Lower lobe of right lung (tissue), 2 donors: ENCODE measurements around the gene UBLCP1. TPM values are rescaled to one million over a fixed set of nuclear protein-coding genes. Genes with fewer than 3 reads are reported as not detected.

Source experiments
- ATAC-seq, 2 donors: fragments of 200-7000 bp; cut with Tn5 transposase; one replicate each; pipeline ENCODE4 v1.9.1; 2020 to 2022; ENCODE audit warnings: mild to moderate bottlenecking in 2 of 2, moderate library complexity in 2 of 2
- DNase-seq: peaks from one replicate; pipeline ENCODE4 v3.0.0-alpha.2; 2020
- H3K27ac ChIP-seq: fragments of 200-600 bp; one replicate; pipeline ENCODE4 v1.8.0; 2022
- H3K27me3 ChIP-seq: fragments of 200-600 bp; one replicate; pipeline ENCODE4 v1.8.0; 2022; ENCODE audit warnings: low read depth
- H3K36me3 ChIP-seq: fragments of 200-600 bp; one replicate; pipeline ENCODE4 v1.8.0; 2022; ENCODE audit warnings: mild to moderate bottlenecking
- H3K4me1 ChIP-seq: fragments of 200-600 bp; one replicate; pipeline ENCODE4 v1.8.0; 2022
- H3K4me3 ChIP-seq: fragments of 200-600 bp; one replicate; pipeline ENCODE4 v1.8.0; 2022; ENCODE audit warnings: mild to moderate bottlenecking
- H3K9me3 ChIP-seq: fragments of 200-600 bp; one replicate; pipeline ENCODE4 v1.8.0; 2022
- intact Hi-C: fragments of 100-400 bp; cut with DNase I; formaldehyde crosslinking; loops from one replicate; pipeline ENCODE4 v1.11.0; 2022
- long read RNA-seq: library from polyadenylated mRNA; unstranded; transcript quantifications from one replicate; pipeline ENCODE4 v2.0.0, GENCODE V29; 2021
- total RNA-seq: library from RNA; stranded (reverse); fragmentation: NEBNext Ultra II Directional; extraction: Animal tissue kit (Norgen Biotek cat#: 25700); gene quantifications from one replicate; pipeline ENCODE4 v1.2.1, GENCODE V29; 2021
- TF ChIP-seq, protein P1 (sequence below): fragments of 200-600 bp; IDR thresholded peaks from one replicate; pipeline ENCODE4 v1.8.0; 2022; ENCODE audit warnings: antibody characterized with exemption, mild to moderate bottlenecking
- donor health status: DM: no; HTN: yes; CAD: no; lungs with severe emphysema.

The UBLCP1 gene, protein sequence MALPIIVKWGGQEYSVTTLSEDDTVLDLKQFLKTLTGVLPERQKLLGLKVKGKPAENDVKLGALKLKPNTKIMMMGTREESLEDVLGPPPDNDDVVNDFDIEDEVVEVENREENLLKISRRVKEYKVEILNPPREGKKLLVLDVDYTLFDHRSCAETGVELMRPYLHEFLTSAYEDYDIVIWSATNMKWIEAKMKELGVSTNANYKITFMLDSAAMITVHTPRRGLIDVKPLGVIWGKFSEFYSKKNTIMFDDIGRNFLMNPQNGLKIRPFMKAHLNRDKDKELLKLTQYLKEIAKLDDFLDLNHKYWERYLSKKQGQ
- total RNA-seq = 28.9 TPM
- long read RNA-seq, transcript UBLCP1-201 (11 exons, 2,392 nt) = major isoform, 29 of 36 reads
- long read RNA-seq, partial matches to known transcripts = 4 of 36 reads
- long read RNA-seq, other reads (novel, unspliced or antisense) = 3 of 36 reads

DNA sequence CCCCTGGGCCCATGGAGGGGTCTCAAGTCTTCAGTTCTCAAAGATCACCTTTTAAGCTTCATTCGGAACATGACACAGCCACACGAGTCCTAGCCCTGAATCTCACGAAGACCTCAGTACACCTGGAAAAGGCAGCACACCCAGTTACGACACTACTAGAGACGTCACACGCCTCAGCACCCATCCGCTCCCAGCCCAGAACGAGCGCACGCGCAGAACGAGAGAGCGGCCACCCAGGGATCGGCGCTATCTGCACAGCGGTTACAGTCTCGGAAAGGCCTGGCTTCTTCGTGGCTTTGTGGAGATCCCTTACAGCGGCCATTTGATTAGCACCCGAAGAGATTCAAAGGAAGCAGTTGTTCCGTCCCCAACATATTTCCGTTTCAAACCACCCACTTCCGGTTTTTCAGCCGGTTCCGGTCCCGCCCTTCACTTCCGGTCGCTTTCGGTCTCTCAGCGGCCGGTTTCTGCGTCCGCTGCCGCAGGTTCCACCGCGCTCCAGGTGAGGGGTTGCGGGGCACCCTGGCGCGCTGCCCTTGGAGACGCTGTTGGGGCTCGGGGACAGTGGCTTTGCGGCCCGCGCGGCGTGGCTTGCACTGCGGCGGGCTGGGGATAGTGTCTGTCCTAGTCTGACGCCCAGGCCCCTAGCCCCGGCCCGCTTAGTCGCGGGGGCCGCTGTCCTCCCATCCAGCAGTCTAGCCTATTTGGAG lies at the start of gene UBLCP1:
Gene UBLCP1, plus strand, starts transcription at position 432 of the 710 bp plus-strand sequence. CDS start 5,626 bp downstream, outside the sequence.
- H3K4me1 ChIP-seq = peaks cover 16% of the 10 kb centered on the region
- intact Hi-C loops = loop anchor here (10.0 kb wide), 2 partner anchors 48 to 108 kb away; no protein-coding TSS in a partner anchor
- H3K27ac ChIP-seq = peak within 1 kb of the TSS; percentile 96
- no peaks in the 10 kb centered on the region for H3K9me3 ChIP-seq
- no peaks in the 10 kb centered on the region for H3K36me3 ChIP-seq
- ATAC-seq (peak; percentile 95 to 97), DNase-seq (peak; percentile 86)
- H3K4me3 ChIP-seq = peak within 1 kb of the TSS; percentile 97
- no peaks in the 10 kb centered on the region for H3K27me3 ChIP-seq
- TF ChIP-seq, protein P1, sequence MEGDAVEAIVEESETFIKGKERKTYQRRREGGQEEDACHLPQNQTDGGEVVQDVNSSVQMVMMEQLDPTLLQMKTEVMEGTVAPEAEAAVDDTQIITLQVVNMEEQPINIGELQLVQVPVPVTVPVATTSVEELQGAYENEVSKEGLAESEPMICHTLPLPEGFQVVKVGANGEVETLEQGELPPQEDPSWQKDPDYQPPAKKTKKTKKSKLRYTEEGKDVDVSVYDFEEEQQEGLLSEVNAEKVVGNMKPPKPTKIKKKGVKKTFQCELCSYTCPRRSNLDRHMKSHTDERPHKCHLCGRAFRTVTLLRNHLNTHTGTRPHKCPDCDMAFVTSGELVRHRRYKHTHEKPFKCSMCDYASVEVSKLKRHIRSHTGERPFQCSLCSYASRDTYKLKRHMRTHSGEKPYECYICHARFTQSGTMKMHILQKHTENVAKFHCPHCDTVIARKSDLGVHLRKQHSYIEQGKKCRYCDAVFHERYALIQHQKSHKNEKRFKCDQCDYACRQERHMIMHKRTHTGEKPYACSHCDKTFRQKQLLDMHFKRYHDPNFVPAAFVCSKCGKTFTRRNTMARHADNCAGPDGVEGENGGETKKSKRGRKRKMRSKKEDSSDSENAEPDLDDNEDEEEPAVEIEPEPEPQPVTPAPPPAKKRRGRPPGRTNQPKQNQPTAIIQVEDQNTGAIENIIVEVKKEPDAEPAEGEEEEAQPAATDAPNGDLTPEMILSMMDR = no peak

DNA sequence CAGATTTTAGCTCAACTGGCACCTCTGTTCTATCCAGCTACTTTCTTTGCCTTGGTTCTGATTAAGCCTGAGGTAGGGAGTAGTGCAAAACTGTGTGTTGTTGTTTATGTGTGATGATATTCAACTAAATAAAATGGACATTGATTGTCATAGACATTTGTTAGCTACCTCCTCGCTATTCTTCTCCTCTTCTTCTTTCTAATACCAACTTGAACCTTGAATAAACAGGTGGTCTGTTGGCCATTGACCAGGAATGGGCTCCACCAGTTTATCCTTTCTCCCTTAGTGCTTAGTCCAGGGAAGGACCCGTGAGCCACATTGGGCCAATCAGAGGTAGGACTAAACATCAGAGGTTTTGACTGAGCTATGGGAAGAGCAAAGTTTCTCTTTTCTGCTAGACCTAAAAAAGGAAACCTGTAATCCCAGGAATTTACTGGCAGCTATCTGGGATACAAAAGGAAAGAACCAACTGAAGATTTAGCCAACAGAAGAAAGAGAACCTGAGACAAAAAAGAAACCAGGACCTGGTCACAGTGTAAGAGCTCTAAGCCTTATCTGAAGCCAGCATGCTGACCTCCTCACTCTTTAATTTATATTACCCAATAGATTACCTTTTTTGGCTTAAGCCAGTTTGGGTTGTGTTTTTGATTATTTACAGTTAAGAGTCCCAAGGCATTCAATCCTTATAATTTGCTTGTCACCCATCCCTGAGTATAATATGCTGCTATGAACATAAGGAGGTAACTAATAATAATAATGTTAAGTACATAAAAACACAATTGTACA lies 48.4 kb upstream of the UBLCP1 start:
- no peaks in the 10 kb centered on the region for H3K9me3 ChIP-seq
- TF ChIP-seq, protein P1 = no peak
- H3K36me3 ChIP-seq = no peaks in the 10 kb centered on the region
- H3K4me1 ChIP-seq = peaks cover 19% of the 10 kb centered on the region
- no peak for ATAC-seq
- DNase-seq = no peak
- no peak overlapping the region for H3K27ac ChIP-seq
- H3K27me3 ChIP-seq = no peaks in the 10 kb centered on the region
- no peak overlapping the region for H3K4me3 ChIP-seq
- intact Hi-C loops = loop anchor here (10.0 kb wide), 1 partner anchor 50 kb away; the partner anchor contains the start of gene UBLCP1

DNA sequence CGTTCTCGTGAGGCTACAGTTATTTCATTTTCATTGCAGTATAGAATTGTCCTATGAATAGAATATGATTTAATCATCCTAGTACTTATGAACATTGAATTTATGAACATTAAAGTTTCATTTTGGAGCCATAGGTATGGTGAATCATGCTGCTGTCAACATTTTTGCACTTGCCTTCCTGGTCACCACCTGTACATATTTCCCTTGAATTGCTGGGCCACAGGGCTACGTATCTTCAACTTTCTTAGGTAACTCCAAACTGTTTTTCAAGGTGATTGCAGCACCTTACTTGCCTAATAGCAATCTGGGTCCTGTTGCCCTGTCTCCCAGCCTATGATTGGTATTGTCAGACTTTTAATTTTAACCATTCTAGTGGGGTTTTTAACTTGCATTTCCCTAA lies 47.2 kb upstream of the UBLCP1 start:
- H3K4me1 ChIP-seq = peaks cover 7% of the 10 kb centered on the region
- H3K27ac ChIP-seq = peak overlapping the region; percentile 14
- peak in 1 of 2 donors; percentile 15 for ATAC-seq
- intact Hi-C loops = loop anchor here (10.0 kb wide), 1 partner anchor 49 kb away; the partner anchor contains the start of gene UBLCP1
- no peaks in the 10 kb centered on the region for H3K9me3 ChIP-seq
- DNase-seq = no peak
- H3K36me3 ChIP-seq = no peaks in the 10 kb centered on the region
- H3K27me3 ChIP-seq = no peaks in the 10 kb centered on the region
- TF ChIP-seq, protein P1 = no peak
- H3K4me3 ChIP-seq = no peak overlapping the region

DNA sequence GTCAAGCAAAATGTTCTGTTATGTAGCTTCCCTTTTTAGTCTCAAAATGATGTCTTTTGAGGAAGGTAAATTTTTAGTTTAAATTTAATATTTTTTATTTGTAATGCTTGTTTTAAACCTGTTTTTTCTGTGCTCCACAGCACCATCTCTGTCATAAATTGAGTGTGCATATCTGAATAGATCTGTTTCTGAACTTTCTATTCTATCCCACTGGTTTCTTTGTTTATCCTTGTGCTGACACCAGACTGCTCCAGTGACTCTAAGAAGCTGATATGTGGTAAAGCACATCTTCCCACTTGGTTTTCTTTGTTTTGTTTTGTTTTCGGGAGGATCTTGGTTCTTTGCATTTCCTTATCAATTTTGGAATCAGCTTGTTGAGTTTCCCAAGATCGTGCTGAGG lies 46.6 kb upstream of the UBLCP1 start:
- intact Hi-C loops = loop anchor here (10.0 kb wide), 1 partner anchor 48 kb away; the partner anchor contains the start of gene UBLCP1
- H3K4me1 ChIP-seq = peaks cover under 1% of the 10 kb centered on the region
- no peak overlapping the region for H3K27ac ChIP-seq
- no peaks in the 10 kb centered on the region for H3K9me3 ChIP-seq
- DNase-seq (no peak), ATAC-seq (no peak)
- no peaks in the 10 kb centered on the region for H3K36me3 ChIP-seq
- no peak overlapping the region for H3K4me3 ChIP-seq
- TF ChIP-seq, protein P1 = no peak
- H3K27me3 ChIP-seq = no peaks in the 10 kb centered on the region

DNA sequence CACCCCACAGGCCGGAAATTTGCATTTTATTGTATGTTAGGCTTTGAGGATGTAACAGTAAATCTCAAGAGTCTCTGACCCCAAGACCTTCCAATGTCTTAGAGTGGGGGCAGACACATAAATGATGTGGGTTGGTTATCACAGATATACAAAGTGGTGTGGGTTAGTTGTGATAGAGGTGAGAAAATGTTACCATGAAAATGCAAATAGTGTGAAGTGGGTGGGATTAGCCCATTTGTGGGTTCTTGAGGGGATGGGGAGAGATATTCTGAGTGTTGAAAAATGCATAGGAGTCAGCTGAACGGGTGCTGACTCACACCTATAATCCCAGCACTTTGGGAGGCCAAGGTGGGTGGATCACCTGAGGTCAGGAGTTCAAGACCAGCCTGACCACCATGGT lies 45.9 kb upstream of the UBLCP1 start:
- Histone ChIP-seq H3K4me3 (no peak overlapping the region), H3K9me3 (no peaks in the 10 kb centered on the region), H3K27me3 (no peaks in the 10 kb centered on the region), H3K4me1 (no peaks in the 10 kb centered on the region), H3K36me3 (no peaks in the 10 kb centered on the region), H3K27ac (no peak overlapping the region)
- no peak for ATAC-seq
- DNase-seq = no peak
- intact Hi-C loops = loop anchor here (10.0 kb wide), 1 partner anchor 48 kb away; the partner anchor contains the start of gene UBLCP1
- TF ChIP-seq, protein P1 = no peak
